Breast epithelium (tissue), 4 donors: ENCODE measurements around the gene DCDC2C. TPM values are rescaled to one million over a fixed set of nuclear protein-coding genes. Genes with fewer than 3 reads are reported as not detected.

Source experiments
- DNase-seq, 2 donors: peaks; one replicate each; pipeline ENCODE4 v3.0.0-alpha.2; 2019; ENCODE audit warnings: low spot score in 2 of 2
- H3K27ac ChIP-seq, 2 donors: fragments of 200-600 bp; sonication (generic) in 1 of 2; one replicate each; pipeline ENCODE4 v1.5.1; 2016 to 2019; ENCODE audit warnings: mild to moderate bottlenecking in 1 of 2
- H3K27me3 ChIP-seq, 2 donors: fragments of 200-600 bp; sonication (generic) in 1 of 2; one replicate each; pipeline versions ENCODE4 v1.5.1 to v1.6.0; 2017 to 2019; ENCODE audit warnings: control low read depth in 1 of 2, mild to moderate bottlenecking in 1 of 2
- H3K36me3 ChIP-seq: fragments of 200-600 bp; one replicate; pipeline ENCODE4 v1.5.1; 2019
- H3K4me1 ChIP-seq, 2 donors: fragments of 200-600 bp; sonication (generic); one replicate each; pipeline ENCODE4 v1.5.1; 2016 to 2019; ENCODE audit warnings: control low read depth in 1 of 2
- H3K4me3 ChIP-seq, 3 donors: fragments of 200-600 bp; sonication (generic); 1 replicate in 2 of 3; 2 replicates in 1 of 3; pipeline ENCODE4 v1.5.1; 2016 to 2019; ENCODE audit warnings: mild to moderate bottlenecking in 3 of 3, moderate library complexity in 2 of 3
- H3K9me3 ChIP-seq, 2 donors: fragments of 200-600 bp; sonication (generic) in 1 of 2; one replicate each; pipeline ENCODE4 v1.5.1; 2016 to 2019; ENCODE audit warnings: control low read depth in 1 of 2
- POLR2A ChIP-seq: fragments of 450-650 bp; IDR thresholded peaks from one replicate; pipeline ENCODE4 v1.6.1; 2016; ENCODE audit warnings: antibody characterized with exemption, mild to moderate bottlenecking, moderate library complexity
- POLR2AphosphoS5 ChIP-seq, 3 donors: sonication (generic); formaldehyde crosslinking; IDR thresholded peaks; one replicate each; pipeline ENCODE4 v1.6.1; 2017; ENCODE audit warnings: antibody characterized with exemption in 3 of 3
- intact Hi-C: fragments of 100-400 bp; cut with DNase I; formaldehyde crosslinking; loops from one replicate; pipeline ENCODE4 v1.15.1; 2023; ENCODE audit warnings: low total_unique reads
- total RNA-seq, 3 donors: library from RNA; depleted of rRNA; stranded (reverse); fragments of >200 nt; gene quantifications; one replicate each; pipeline ENCODE4 v1.1.0, GENCODE V29; 2016
- TF ChIP-seq, protein P1 (sequence below), 3 donors: fragments of 450-650 bp; IDR thresholded peaks; one replicate each; pipeline ENCODE4 v1.5.1; 2016 to 2017; ENCODE audit warnings: antibody characterized with exemption in 3 of 3, mild to moderate bottlenecking in 3 of 3, moderate library complexity in 3 of 3

DCDC2C gene
- total RNA-seq, 3 donors from 2014 or later = 0.33 to 0.59 (median 0.48) TPM

DNA sequence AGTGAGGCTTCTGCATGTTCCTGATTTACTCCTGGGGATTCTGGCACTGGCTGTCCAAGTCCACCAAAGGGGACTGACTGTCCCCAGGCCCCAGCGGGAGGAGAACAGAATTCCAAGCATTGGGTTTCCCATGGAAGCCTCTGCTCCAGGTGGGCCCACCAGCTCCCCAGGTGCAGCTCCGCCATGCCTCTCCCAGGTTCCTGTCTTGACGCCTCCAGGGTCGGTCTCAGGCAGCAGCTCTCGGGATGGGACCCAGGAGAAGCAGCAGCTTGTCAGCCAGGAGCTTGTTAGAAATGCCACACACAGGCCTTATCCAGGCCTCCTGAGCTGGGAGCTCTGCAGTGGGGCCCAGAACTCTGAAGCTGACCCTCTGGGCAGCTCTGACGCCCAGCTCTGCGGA lies 47.9 kb downstream of the DCDC2C start:
- Histone ChIP-seq H3K4me1 (no peaks in the 10 kb centered on the region), H3K4me3 (no peak overlapping the region), H3K27ac (no peak overlapping the region), H3K9me3 (no peaks in the 10 kb centered on the region), H3K36me3 (no peaks in the 10 kb centered on the region), H3K27me3 (no peaks in the 10 kb centered on the region)
- no peak for DNase-seq
- intact Hi-C loops = no loop called here
- TF ChIP-seq, protein P1, sequence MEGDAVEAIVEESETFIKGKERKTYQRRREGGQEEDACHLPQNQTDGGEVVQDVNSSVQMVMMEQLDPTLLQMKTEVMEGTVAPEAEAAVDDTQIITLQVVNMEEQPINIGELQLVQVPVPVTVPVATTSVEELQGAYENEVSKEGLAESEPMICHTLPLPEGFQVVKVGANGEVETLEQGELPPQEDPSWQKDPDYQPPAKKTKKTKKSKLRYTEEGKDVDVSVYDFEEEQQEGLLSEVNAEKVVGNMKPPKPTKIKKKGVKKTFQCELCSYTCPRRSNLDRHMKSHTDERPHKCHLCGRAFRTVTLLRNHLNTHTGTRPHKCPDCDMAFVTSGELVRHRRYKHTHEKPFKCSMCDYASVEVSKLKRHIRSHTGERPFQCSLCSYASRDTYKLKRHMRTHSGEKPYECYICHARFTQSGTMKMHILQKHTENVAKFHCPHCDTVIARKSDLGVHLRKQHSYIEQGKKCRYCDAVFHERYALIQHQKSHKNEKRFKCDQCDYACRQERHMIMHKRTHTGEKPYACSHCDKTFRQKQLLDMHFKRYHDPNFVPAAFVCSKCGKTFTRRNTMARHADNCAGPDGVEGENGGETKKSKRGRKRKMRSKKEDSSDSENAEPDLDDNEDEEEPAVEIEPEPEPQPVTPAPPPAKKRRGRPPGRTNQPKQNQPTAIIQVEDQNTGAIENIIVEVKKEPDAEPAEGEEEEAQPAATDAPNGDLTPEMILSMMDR (IDR thresholded peaks at IDR 0.05) = no peak
- TF ChIP-seq POLR2A (no peak), POLR2AphosphoS5 (IDR thresholded peaks at IDR 0.05) (no peak)

DNA sequence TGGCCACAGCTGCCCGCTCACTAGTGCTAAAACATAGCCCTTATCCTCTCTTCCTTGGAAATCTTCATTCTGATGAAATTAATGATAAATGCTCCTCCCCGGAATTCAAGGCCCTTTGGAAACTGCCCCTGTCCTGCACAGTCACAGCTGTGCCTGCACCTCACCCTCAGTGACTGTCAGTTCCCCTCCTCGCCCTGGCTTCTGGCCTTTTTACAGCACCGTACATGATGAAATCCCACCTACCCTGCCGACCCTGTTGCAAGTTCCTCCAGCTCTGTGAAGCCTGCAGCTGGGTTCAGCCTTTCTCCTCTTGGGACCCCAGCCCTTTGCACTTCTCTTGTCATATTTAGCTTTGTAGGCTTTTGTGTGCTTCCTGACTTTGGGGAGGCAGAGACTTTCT lies 48.4 kb downstream of the DCDC2C start:
- no peaks in the 10 kb centered on the region for H3K9me3 ChIP-seq
- H3K4me1 ChIP-seq = no peaks in the 10 kb centered on the region
- no peaks in the 10 kb centered on the region for H3K36me3 ChIP-seq
- no peak overlapping the region for H3K27ac ChIP-seq
- no peak for DNase-seq
- H3K27me3 ChIP-seq = no peaks in the 10 kb centered on the region
- TF ChIP-seq POLR2A = no peak
- TF ChIP-seq, protein P1 (IDR thresholded peaks at IDR 0.05) = no peak
- no peak for TF ChIP-seq POLR2AphosphoS5 (IDR thresholded peaks at IDR 0.05)
- no peak overlapping the region for H3K4me3 ChIP-seq
- intact Hi-C loops = no loop called here

- DNase-seq = no peak
- Histone ChIP-seq H3K9me3 (no peaks in the 10 kb centered on the region), H3K36me3 (no peaks in the 10 kb centered on the region), H3K27ac (no peak overlapping the region), H3K27me3 (no peaks in the 10 kb centered on the region), H3K4me1 (no peaks in the 10 kb centered on the region), H3K4me3 (no peak overlapping the region)
- TF ChIP-seq POLR2A (no peak), POLR2AphosphoS5 (IDR thresholded peaks at IDR 0.05) (no peak)
- TF ChIP-seq, protein P1 (IDR thresholded peaks at IDR 0.05) = no peak
- intact Hi-C loops = no loop called here
These were observed 49.0 kb downstream of the DCDC2C start for GRCh38 chr2:3752376-3752775.

- Histone ChIP-seq H3K36me3 (no peaks in the 10 kb centered on the region), H3K27ac (no peak overlapping the region), H3K27me3 (no peaks in the 10 kb centered on the region), H3K9me3 (no peaks in the 10 kb centered on the region), H3K4me3 (no peak overlapping the region), H3K4me1 (no peaks in the 10 kb centered on the region)
- TF ChIP-seq POLR2A (no peak), POLR2AphosphoS5 (IDR thresholded peaks at IDR 0.05) (no peak)
- TF ChIP-seq, protein P1 (IDR thresholded peaks at IDR 0.05) = no peak
- intact Hi-C loops = no loop called here
- no peak for DNase-seq
These were observed 50.2 kb downstream of the DCDC2C start for GRCh38 chr2:3753561-3753960.

GRCh38 chr2:3754280-3754679 lies 50.9 kb downstream of the DCDC2C start:
- intact Hi-C loops = no loop called here

More at GRCh38 chr2:3754280-3754679, 50.9 kb downstream of the DCDC2C start:
- no peaks in the 10 kb centered on the region for H3K4me1 ChIP-seq
- no peak for DNase-seq
- TF ChIP-seq POLR2AphosphoS5 (IDR thresholded peaks at IDR 0.05) = no peak
- TF ChIP-seq, protein P1 (IDR thresholded peaks at IDR 0.05) = no peak
- TF ChIP-seq POLR2A = no peak
- H3K36me3 ChIP-seq = no peaks in the 10 kb centered on the region
- H3K27ac ChIP-seq = no peak overlapping the region
- H3K9me3 ChIP-seq = no peaks in the 10 kb centered on the region
- H3K4me3 ChIP-seq = no peak overlapping the region
- no peaks in the 10 kb centered on the region for H3K27me3 ChIP-seq
